Kidney epithelial cell (primary cell): ENCODE measurements around the gene SLC12A3. TPM values are rescaled to one million over a fixed set of nuclear protein-coding genes. Genes with fewer than 3 reads are reported as not detected.

Source experiments
- DNase-seq: peaks from one replicate; pipeline ENCODE4 v3.0.0-alpha.2; 2010; ENCODE audit warnings: low read depth
- H3K27me3 ChIP-seq: 2 replicates; pipeline ENCODE4 v1.6.0; 2011; ENCODE audit warnings: low read length; ENCODE audit not compliant: control insufficient read depth, insufficient read depth
- H3K36me3 ChIP-seq: 2 replicates; pipeline ENCODE4 v1.5.1; 2011; ENCODE audit warnings: low read length; ENCODE audit not compliant: control insufficient read depth, insufficient read depth
- H3K4me3 ChIP-seq: 2 replicates; pipeline ENCODE4 v1.5.1; 2011; ENCODE audit warnings: low read depth, mild to moderate bottlenecking, control low read depth, low read length
- total RNA-seq: library from RNA; depleted of rRNA; stranded (reverse); fragments of >200 nt; gene quantifications from 2 replicates; pipeline ENCODE4 v1.2.3, GENCODE V29; 2015
- TF ChIP-seq, protein P1 (sequence below): IDR thresholded peaks from 2 replicates; pipeline ENCODE4 v1.5.1; 2011; ENCODE audit warnings: mild to moderate bottlenecking, moderate library complexity, low read length, control low read depth, inconsistent platforms; ENCODE audit not compliant: insufficient read depth, poor library complexity, severe bottlenecking

The SLC12A3 gene
- total RNA-seq, 1 donor from 2014 or later, result 0.08 TPM

DNA sequence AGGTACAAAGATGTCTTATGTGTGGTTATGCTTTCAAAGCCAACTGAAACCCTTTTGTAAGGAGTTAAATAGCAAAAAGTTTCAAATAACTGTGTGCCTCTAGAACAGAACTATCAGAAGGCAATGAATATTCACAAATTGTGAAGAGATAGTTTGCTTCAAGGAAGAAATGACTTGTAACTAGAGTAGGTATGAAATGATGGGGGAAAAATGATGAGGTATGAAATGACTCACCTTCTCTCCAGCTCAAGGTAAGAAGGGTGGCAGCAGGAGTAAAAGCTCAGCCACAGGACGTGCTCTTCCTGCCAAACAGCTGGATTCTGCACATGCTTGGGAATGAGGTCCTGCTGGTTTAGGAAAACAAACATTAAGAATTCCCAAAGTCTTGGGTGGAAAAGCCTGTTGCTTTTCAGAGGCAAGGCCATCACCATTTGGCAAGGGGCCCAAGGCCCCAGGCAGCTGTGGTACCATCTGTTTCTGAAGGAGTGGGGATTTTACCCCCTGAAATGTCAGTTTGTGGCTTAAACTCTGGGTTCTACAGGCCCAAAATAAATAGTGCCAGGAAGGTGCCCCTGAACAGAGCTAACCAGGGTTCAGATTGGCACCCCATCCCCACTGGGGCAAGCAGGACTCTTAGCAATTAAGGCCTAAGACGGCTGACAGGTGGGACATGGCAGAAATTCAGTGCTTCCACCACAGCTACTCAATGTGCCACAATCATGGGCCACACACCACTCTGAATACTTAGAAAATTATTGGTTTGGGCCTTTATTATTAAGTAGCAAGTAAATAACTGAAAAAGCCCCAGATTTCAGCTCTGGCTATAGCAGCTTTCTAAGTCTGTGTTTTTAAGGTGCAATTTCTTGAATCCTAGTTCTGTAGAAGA is 80.2 kb downstream of the SLC12A3 start:
- TF ChIP-seq, protein P1, sequence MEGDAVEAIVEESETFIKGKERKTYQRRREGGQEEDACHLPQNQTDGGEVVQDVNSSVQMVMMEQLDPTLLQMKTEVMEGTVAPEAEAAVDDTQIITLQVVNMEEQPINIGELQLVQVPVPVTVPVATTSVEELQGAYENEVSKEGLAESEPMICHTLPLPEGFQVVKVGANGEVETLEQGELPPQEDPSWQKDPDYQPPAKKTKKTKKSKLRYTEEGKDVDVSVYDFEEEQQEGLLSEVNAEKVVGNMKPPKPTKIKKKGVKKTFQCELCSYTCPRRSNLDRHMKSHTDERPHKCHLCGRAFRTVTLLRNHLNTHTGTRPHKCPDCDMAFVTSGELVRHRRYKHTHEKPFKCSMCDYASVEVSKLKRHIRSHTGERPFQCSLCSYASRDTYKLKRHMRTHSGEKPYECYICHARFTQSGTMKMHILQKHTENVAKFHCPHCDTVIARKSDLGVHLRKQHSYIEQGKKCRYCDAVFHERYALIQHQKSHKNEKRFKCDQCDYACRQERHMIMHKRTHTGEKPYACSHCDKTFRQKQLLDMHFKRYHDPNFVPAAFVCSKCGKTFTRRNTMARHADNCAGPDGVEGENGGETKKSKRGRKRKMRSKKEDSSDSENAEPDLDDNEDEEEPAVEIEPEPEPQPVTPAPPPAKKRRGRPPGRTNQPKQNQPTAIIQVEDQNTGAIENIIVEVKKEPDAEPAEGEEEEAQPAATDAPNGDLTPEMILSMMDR, result no peak
- DNase-seq, result no peak
- no peaks in the 10 kb centered on the region for H3K27me3 ChIP-seq
- H3K4me3 ChIP-seq, result no peak overlapping the region
- H3K36me3 ChIP-seq, result peaks cover 5% of the 10 kb centered on the region

DNA sequence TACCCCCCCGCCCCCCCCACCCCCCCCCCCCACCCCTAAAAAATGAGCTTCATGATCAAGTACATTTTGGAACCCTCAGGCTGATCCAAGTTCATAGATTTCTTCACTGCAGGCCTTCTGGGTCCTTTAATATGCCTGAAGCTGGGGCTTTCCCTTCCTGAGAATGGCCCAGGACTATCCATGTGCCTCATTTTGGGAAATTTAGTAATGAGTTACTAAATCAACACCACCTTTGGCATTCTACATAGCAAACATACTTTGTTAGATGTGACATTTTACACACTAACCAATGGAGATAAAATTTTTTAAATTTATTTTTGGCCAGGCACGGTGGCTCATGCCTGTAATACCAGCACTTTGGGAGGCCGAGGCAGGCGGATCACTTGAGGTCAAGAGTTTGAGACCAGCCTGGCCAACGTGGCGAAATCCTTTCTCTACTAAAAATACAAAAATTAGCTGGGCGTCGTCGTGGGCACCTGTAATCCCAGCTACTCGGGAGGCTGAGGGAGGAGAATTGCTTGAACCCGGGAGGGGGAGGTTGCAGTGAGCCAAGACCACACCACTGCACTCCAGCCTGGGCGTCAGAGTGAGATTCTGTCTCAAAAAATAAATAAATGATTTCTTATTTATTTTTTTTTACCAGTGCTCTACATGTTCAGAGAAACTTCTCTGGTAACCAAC is 81.0 kb downstream of the SLC12A3 start:
- DNase-seq, result no peak
- Histone ChIP-seq H3K4me3 (no peak overlapping the region), H3K36me3 (peaks cover 5% of the 10 kb centered on the region), H3K27me3 (no peaks in the 10 kb centered on the region)
- TF ChIP-seq, protein P1, result no peak

DNA sequence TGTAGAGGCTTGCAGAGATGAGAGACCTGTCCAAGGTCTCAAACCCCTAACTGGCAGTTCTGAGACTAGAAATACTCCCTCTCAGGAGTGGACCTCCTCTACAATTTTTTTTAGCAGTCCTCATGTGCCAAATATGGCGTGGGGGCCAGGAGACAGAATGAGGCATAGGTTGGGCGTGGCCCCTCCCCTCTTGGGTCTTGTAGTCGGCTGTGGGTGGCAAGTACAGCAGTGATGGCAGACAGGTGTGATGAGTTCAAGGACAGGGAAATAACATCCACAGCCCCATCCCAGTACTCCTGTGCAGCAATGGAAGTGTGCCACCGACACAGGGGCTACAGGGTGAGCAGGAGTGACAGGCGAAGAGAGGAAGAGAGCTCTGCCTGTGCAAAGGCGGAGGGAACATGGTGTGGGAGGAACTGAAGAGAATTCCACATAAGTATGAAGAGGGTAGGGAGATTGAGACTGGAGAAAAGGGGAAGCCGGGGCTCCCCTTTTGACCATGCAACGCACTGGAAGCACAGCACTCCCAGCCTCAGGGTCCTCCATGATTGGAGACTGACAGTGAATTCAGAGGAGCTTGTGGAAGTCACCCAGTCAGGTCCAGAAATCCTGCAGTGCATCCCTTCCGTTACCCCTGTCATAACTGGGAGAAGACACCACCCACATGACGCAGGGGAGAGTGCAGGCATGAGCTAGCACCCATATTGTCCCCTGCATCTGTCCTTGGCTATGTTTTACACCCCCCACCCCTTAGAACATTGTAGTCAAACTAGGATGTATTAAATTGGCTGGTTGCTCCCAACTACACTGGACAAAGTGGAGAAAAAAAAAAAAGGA is 82.0 kb downstream of the SLC12A3 start:
- no peak for DNase-seq
- TF ChIP-seq, protein P1, result no peak
- peaks cover 3% of the 10 kb centered on the region for H3K36me3 ChIP-seq
- no peak overlapping the region for H3K4me3 ChIP-seq
- no peaks in the 10 kb centered on the region for H3K27me3 ChIP-seq

DNA sequence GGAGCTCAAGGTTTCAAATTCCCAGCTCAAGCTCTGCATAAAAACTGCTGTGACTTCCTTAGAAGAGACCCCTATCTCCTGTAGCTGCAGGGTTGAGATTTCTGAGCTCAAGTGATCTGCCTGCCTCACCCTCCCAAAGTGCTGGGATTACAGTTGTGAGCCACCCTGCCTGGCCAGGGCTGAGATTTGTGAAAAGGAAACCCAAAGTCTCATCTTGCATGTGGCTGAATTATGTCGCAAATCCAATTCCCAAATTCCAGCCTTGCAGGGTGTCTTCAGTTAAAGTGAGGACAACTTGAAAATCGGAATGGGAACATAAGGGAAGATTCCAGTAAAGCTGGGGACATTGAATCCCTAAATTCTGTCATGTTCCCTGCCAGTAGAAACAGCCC is 82.6 kb downstream of the SLC12A3 start:
- H3K36me3 ChIP-seq, result peaks cover 1% of the 10 kb centered on the region
- TF ChIP-seq, protein P1, result no peak
- H3K4me3 ChIP-seq, result no peak overlapping the region
- no peak for DNase-seq
- H3K27me3 ChIP-seq, result no peaks in the 10 kb centered on the region

DNA sequence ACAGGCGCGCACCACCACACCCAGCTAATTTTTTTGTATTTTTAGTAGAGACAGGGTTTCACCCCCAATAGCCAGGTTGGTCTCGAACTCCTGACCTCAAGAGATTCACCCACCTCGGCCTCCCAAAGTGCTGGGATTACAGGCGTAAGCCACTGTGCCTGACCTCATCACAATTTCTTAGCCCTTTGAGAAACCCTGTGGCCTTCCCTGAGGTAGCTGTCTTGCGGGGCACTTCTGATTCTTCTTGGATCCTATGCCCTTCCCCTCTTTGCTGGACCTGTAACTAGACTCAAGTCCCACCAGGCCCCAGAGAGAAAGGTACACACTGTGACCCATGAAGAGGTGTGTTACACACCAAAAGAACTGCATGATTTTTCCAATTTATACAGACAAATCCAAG is 83.2 kb downstream of the SLC12A3 start:
- Histone ChIP-seq H3K36me3 (peaks cover 1% of the 10 kb centered on the region), H3K4me3 (no peak overlapping the region), H3K27me3 (no peaks in the 10 kb centered on the region)
- TF ChIP-seq, protein P1, result no peak
- DNase-seq, result no peak
